Tibial nerve (tissue), 4 donors: ENCODE data around the gene ARSB.

Experiments
- EP300 ChIP-seq, 2 donors: sonication (generic); formaldehyde crosslinking; IDR thresholded peaks; one replicate each; pipeline ENCODE4 v1.6.1; 2017; ENCODE audit warnings: antibody characterized with exemption in 2 of 2, mild to moderate bottlenecking in 1 of 2
- TF ChIP-seq, protein P1 (sequence below), 5 experiments: fragments of 200-600 bp in 3 of 5; fragments of 450-650 bp in 2 of 5; sonication (generic) in 3 of 5; IDR thresholded peaks; one replicate each; pipeline ENCODE4 v1.5.1; 2016 to 2019; ENCODE audit warnings: antibody characterized with exemption in 5 of 5, mild to moderate bottlenecking in 3 of 5, moderate library complexity in 2 of 5

DNA sequence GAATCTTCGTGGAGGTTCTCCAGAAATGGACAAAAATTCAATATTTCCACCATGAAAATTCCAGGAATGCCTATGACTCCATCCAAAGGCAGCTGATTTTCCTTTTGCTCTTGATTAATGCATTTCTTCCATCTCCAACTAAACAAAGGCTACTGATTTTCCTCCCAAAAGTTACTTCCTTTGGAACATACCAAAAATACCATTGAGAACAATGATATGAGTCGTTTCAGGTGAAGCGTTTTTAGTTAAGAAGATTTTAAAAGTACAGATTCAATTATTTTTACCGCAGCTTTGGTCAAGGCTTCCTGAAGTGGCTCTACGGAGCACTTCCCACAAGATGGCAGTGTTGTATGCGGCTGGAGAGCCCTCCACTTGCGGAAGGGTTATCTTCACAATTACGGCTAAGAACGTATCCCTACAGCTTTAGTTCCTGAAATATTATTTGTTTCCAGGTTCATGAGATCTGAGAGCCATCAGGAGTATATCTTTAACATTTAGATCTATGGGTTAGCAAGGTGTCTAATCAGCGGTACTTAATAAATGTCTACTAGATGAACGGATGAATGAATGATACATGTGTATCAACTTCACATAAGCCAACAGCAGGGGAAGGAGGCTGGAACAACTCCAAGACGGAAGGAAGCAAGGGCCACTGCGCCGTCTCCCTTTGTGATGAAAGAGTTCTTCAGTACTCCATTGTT, 35.9 kb upstream of the ARSB start:
- TF ChIP-seq, protein P1, sequence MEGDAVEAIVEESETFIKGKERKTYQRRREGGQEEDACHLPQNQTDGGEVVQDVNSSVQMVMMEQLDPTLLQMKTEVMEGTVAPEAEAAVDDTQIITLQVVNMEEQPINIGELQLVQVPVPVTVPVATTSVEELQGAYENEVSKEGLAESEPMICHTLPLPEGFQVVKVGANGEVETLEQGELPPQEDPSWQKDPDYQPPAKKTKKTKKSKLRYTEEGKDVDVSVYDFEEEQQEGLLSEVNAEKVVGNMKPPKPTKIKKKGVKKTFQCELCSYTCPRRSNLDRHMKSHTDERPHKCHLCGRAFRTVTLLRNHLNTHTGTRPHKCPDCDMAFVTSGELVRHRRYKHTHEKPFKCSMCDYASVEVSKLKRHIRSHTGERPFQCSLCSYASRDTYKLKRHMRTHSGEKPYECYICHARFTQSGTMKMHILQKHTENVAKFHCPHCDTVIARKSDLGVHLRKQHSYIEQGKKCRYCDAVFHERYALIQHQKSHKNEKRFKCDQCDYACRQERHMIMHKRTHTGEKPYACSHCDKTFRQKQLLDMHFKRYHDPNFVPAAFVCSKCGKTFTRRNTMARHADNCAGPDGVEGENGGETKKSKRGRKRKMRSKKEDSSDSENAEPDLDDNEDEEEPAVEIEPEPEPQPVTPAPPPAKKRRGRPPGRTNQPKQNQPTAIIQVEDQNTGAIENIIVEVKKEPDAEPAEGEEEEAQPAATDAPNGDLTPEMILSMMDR (IDR thresholded peaks at IDR 0.05) = peak; percentile 68 to 87 (median 76)
- TF ChIP-seq EP300 (IDR thresholded peaks at IDR 0.05) = no peak
